ENCODE data around the gene VWCE. TPM values are rescaled to one million over a fixed set of nuclear protein-coding genes. Genes with fewer than 3 reads are reported as not detected.

The VWCE gene
- total RNA-seq, 1 donor from 2014 or later = 0.26 TPM

DNA sequence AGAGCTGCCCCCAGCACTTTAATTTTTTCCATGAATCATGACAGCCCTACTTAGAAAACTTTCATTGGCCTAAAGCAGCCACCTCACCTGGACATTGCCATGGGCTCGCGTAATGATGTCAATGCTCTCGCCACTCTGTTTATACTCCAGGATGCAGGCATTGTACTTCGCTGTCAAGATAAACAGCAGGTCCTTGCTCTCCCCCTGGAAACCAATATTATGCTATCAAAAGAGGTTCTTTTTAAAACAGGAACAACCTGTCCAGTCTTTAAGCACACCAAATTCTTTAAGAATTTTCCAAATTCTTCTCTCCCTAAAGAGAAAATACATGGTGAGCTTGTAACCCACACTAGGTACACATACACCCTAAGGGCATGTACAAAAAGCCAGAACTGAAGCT lies 34.8 kb upstream of the VWCE start:
- H3K27me3 ChIP-seq (ENCODE audit: control insufficient read depth, insufficient read depth, low read length) = no peaks in the 10 kb centered on the region
- H3K4me3 ChIP-seq (ENCODE audit: low read depth, low read length) = no peak overlapping the region
- no peak for FAIRE-seq
- peaks cover 9% of the 10 kb centered on the region for H3K36me3 ChIP-seq (ENCODE audit: control insufficient read depth, insufficient read depth, low read length)
- no peak for TF ChIP-seq CTCF (IDR thresholded peaks at IDR 0.05; ENCODE audit: insufficient read depth, low read length, severe bottlenecking)
- DNase-seq (ENCODE audit: low read depth) = no peak

GRCh38 chr11:61328351-61328750 lies 33.2 kb upstream of the VWCE start:
- FAIRE-seq (no peak), DNase-seq (ENCODE audit: low read depth) (no peak)
- Histone ChIP-seq H3K36me3 (ENCODE audit: control insufficient read depth, insufficient read depth, low read length) (peaks cover 16% of the 10 kb centered on the region), H3K27me3 (ENCODE audit: control insufficient read depth, insufficient read depth, low read length) (no peaks in the 10 kb centered on the region), H3K4me3 (ENCODE audit: low read depth, low read length) (no peak overlapping the region)
- no peak for TF ChIP-seq CTCF (IDR thresholded peaks at IDR 0.05; ENCODE audit: insufficient read depth, low read length, severe bottlenecking)

DNA sequence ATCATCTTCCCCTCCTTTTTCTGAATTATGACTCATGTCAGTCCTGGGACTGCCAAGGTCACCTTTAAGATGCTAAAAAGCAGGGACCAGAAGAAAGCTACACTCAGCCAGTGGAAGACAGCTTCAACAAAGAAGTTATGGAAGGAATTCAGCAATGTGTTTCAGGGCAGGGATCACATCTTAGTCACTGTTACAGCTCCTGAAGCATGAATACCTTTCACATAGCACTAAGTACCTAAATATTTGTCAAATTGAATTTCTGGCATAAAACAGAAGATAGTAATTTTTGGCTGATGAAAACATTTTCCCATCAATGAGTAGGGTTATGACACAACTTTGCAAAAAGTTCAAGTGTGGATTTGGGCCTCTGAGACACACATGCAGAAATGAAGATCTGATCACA lies 32.6 kb upstream of the VWCE start:
- H3K27me3 ChIP-seq (ENCODE audit: control insufficient read depth, insufficient read depth, low read length) = no peaks in the 10 kb centered on the region
- DNase-seq (ENCODE audit: low read depth) (no peak), FAIRE-seq (no peak)
- TF ChIP-seq CTCF (IDR thresholded peaks at IDR 0.05; ENCODE audit: insufficient read depth, low read length, severe bottlenecking) = no peak
- no peak overlapping the region for H3K4me3 ChIP-seq (ENCODE audit: low read depth, low read length)
- peaks cover 21% of the 10 kb centered on the region for H3K36me3 ChIP-seq (ENCODE audit: control insufficient read depth, insufficient read depth, low read length)

DNA sequence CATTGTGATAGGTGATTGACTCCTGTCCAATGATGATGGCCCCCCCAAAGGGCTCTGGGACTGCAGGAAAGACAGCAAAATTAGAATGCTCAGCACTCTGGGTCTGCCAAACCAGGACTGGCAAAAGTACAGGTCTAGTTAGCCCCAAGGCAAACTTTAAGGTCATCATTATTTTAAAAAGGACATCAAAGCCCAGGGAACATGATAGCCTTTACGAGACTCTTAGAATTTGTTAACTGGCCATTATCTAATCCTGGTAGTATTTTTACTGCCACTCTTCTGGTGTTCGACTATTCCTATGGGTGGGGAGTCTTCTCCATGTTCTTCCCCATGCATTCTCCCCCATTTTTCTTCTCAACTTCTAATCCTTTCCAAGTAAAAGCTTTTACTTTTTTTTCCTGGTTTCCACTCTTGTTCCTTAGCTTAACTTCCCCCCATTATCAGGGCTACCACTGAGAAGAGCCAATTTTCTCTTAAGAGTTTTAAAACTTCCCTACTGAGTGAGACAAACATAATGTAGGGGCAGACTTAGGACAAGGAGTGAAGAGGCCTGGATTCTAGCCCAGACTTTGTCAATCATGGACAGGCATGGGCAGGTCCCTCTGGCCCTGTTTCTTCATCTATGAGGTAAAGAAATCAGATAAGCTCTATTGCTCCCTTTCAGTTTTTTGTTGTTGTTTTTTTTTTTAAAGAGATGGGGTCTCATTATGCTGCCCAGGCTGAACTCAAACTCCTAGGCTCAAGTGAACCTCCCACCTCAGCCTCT lies 30.7 kb upstream of the VWCE start:
- TF ChIP-seq CTCF (IDR thresholded peaks at IDR 0.05; ENCODE audit: insufficient read depth, low read length, severe bottlenecking) = no peak
- H3K27me3 ChIP-seq (ENCODE audit: control insufficient read depth, insufficient read depth, low read length) = no peaks in the 10 kb centered on the region
- DNase-seq (ENCODE audit: low read depth) (peak; percentile 88), FAIRE-seq (no peak)
- peaks cover 32% of the 10 kb centered on the region for H3K36me3 ChIP-seq (ENCODE audit: control insufficient read depth, insufficient read depth, low read length)
- no peak overlapping the region for H3K4me3 ChIP-seq (ENCODE audit: low read depth, low read length)

GRCh38 chr11:61315260-61315659 lies 20.1 kb upstream of the VWCE start:
- no peak for FAIRE-seq
- no peak for TF ChIP-seq CTCF (IDR thresholded peaks at IDR 0.05; ENCODE audit: insufficient read depth, low read length, severe bottlenecking)
- Histone ChIP-seq H3K36me3 (ENCODE audit: control insufficient read depth, insufficient read depth, low read length) (peaks cover 32% of the 10 kb centered on the region), H3K27me3 (ENCODE audit: control insufficient read depth, insufficient read depth, low read length) (no peaks in the 10 kb centered on the region), H3K4me3 (ENCODE audit: low read depth, low read length) (no peak overlapping the region)
- DNase-seq (ENCODE audit: low read depth) = peak; percentile 46

DNA sequence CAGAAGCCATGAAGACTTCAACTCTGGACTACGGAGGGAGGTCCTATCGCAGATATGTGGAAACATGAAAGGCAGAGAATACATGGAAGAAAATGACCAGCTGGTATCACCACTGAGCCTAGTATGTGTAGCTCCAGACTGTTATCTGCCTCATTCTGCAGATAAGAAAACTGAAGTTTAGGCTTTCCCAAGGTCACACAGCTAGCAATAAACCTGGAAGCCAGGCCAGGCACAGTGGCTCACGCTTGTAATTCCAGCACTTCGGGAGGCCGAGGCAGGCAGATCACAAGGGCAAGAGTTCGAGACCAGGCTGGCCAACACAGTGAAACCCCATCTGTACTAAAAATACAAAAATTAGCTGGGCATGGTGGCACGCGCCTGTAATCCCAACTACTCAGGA lies 15.6 kb upstream of the VWCE start:
- FAIRE-seq (no peak), DNase-seq (ENCODE audit: low read depth) (no peak)
- Histone ChIP-seq H3K4me3 (ENCODE audit: low read depth, low read length) (no peak overlapping the region), H3K36me3 (ENCODE audit: control insufficient read depth, insufficient read depth, low read length) (peaks cover 46% of the 10 kb centered on the region), H3K27me3 (ENCODE audit: control insufficient read depth, insufficient read depth, low read length) (no peaks in the 10 kb centered on the region)
- TF ChIP-seq CTCF (IDR thresholded peaks at IDR 0.05; ENCODE audit: insufficient read depth, low read length, severe bottlenecking) = no peak

Data from bronchial epithelial cell (primary cell).